Kidney capillary endothelial cell (primary cell): ENCODE results near the gene PTGS1.
"Not testable (repeated sequence)": the region's sequence is repeated elsewhere in the genome, so short reads cannot be mapped to it uniquely, and the experiment has no call there.

Experiments
- DNase-seq: peaks from one replicate; pipeline ENCODE4 v3.0.0-alpha.2; 2018; ENCODE audit warnings: low spot score

The PTGS1 gene

DNA sequence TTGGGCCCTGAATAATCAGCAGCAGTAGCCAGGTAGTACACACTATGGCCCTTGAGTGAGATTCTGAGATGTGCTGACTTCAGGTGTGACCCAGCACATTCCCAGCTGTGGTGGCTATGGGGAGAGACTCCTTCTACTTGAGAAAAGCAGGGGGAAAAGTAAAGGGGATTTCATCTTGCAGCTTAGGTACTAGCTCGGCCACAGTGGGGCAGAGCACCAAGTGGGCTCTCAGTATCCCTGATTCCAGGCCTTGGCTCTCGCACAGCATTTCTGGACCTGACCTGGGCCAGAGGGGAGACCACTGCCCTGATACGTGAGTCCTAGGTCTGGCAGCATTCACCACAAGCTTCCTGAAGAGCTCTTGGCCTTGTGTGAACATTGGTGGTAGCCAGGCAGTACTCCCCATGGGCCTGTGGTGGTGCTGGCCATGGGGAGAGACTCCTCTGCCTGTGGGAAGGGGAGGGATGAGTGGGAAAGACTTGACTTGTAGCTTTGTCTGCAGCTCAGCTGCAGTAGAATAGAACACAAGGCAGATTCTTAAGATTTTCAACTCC is 27.6 kb downstream of the PTGS1 start:
- DNase-seq = no peak

DNA sequence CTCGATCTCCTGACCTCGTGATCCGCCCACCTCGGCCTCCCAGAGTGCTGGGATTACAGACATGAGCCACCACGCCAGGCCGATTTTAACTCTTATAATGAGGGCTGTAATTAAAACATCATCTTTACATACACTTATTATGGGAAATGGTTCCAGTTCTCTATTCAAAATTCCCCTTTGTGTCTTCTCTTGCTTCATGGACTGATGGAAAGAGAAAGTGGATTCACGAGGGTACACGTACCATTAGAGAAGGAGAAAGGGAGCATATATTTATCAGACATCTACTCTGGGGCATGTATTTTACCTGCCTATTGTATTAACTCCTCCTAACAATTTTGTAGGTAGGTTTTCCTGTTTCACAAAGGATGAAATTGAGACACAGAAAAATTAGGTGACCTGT is 31.1 kb downstream of the PTGS1 start:
- DNase-seq = no peak

GRCh38 chr9:122402403-122402871 is 31.6 kb downstream of the PTGS1 start:
- DNase-seq = peak; percentile 98

DNA sequence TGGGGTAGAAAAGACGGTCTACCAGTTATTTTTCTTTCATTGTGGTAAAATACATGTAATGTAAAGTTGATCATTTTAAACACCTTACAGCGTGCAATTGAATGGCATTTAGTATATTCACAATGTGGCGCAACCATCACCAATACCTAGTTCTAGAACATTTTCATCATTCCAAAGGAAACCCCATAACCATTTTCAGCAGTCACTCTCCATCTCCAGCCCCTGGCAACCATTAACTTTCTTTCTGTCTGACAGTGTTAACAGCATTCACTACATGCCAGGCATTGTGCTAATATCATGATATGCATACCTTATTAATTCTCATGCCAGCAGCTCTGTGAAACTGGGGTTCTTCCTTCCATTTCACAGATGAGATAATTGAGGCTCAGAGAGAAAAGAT is 32.0 kb downstream of the PTGS1 start:
- no peak for DNase-seq

DNA sequence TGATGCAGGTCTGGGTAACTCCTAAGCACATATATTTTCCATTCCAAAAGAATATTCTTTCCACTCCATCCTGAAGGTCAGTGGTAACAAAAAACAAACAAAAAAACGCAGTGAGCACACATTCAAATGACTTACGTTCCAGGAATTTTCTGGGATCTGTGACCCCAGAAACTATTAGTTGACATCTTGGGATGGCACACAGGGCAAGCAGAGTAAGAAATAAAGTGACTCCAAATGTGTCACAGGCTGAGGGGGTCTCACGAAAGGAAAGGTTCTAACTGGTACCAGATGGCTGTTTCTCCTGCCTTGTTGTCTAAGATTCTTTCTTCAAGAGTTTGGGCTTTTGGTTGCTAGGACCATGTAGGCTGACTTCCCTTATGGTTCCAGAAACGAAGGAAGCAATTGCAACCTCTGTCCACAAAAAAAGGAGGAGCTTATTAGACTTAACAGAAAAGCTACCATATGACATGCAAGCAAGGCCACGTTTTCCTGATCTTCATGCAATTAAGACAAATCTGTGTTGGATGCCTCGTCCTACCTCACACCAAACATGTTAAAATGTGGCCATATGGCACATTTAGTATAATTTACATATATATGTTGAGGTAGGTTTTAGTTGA is 32.7 kb downstream of the PTGS1 start:
- no peak for DNase-seq

GRCh38 chr9:122405304-122406069 is 34.7 kb downstream of the PTGS1 start:
- not testable (repeated sequence) for DNase-seq

GRCh38 chr9:122406070-122406890 is 35.5 kb downstream of the PTGS1 start:
- DNase-seq = no peak

GRCh38 chr9:122414108-122414507 is 43.3 kb downstream of the PTGS1 start:
- not testable (repeated sequence) for DNase-seq

DNA sequence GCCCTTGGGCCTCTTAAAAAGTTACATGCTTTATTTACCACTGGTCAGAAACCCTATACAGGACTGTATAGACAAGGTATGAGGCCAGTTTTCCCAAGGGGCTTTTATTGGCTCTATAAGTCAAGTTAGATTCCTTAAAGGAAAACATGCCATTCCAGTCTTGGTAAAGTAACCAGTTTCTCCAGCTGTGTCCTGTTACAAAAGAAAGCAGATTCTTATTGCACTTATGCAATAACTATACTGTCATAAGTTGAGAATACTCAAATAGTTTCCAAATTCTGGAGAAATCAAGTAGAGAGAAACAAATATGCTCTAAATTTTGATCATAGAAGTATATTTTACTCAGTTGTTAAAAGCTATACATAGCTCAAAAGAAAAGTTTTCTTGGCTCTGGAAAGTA is 47.2 kb downstream of the PTGS1 start:
- no peak for DNase-seq

- DNase-seq = no peak
These were observed 49.5 kb downstream of the PTGS1 start for GRCh38 chr9:122420315-122420714.

DNA sequence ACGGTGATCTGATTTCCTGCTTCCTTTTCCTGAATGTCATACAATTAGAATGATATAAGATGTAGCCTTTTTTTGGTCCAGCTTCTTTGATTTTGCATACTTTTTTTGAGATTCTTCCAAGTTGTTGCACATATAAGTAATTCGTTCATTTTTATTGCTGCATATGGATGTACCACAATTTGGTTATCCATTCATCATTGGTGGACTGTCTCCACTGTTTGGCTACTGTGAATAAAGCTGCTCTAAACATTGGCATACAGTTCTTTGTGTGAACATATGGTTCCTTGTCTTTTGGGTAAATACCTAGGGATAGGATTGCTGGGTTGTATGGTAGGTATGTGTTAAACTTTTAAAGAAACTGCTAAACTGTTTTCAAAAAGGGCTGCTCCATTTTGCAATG is 54.3 kb downstream of the PTGS1 start:
- DNase-seq = no peak

DNA sequence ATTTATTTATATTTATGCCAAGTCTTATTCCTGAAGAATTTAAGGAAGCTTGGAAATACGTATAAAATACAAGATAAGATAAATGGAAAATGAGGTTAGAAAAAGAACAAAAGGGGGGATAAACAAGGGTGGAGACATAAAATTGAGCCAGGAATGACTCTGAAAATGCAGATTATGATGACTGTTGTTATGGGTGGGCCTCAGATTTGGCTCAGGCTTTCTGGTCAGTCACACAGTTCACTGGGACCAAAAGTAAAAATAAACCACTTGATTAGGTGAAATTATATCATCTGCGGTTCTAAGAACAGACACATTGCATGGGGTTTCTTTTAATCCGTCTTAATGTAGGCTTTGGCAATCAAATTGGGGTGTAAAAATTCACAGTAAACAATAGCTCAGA is 55.9 kb downstream of the PTGS1 start:
- DNase-seq = no peak

- no peak for DNase-seq
These were observed 71.7 kb downstream of the PTGS1 start for GRCh38 chr9:122442568-122442967.

GRCh38 chr9:122444041-122444733 is 73.4 kb downstream of the PTGS1 start:
- no peak for DNase-seq
